HEK293 (cell line): ENCODE measurements around the gene PRKG1.

ENCODE experiments used
- CTCF ChIA-PET: fragments of 350-600 bp; formaldehyde crosslinking; extraction: SDS; loops from one replicate; lab custom pipeline; 2021; ENCODE audit warnings: antibody characterized with exemption; lab: Yijun Ruan, JAX
- POLR2A ChIA-PET: fragments of 300-600 bp; formaldehyde crosslinking; extraction: SDS; loops from one replicate; lab custom pipeline; 2020; ENCODE audit warnings: antibody characterized with exemption, inconsistent platforms; lab: Yijun Ruan, JAX
- H3K27ac ChIP-seq: fragments of 200-500 bp; sonication (Bioruptor generic); 2 replicates; pipeline ENCODE4 v1.5.1; 2014; ENCODE audit warnings: low read depth, low read length, control low read depth, inconsistent platforms; ENCODE audit errors: extremely low read depth
- H3K36me3 ChIP-seq, 2 experiments: fragments of 200-500 bp in 1 of 2; sonication (Bioruptor generic) in 1 of 2; 1 replicate in 1 of 2; 2 replicates in 1 of 2; pipeline ENCODE4 v1.5.1; 2014 to 2017; ENCODE audit warnings: inconsistent platforms in 2 of 2, low read length in 2 of 2; ENCODE audit not compliant: control insufficient read depth in 2 of 2, insufficient read depth in 1 of 2
- H3K4me1 ChIP-seq: fragments of 200-500 bp; sonication (Bioruptor generic); 2 replicates; pipeline ENCODE4 v1.5.1; 2014; ENCODE audit warnings: mild to moderate bottlenecking, low read length, inconsistent platforms; ENCODE audit not compliant: control insufficient read depth, insufficient read depth
- H3K4me3 ChIP-seq: 2 replicates; pipeline ENCODE4 v1.5.1; 2011; ENCODE audit warnings: low read depth, mild to moderate bottlenecking, control low read depth, low read length, moderate library complexity
- H3K9me3 ChIP-seq: fragments of 200-500 bp; sonication (Bioruptor generic); 2 replicates; pipeline ENCODE4 v1.5.1; 2014; ENCODE audit warnings: low read depth, low read length, inconsistent platforms; ENCODE audit not compliant: control insufficient read depth, insufficient read depth
- EGR2 ChIP-seq: fragments of 450-650 bp; formaldehyde crosslinking; IDR thresholded peaks from 2 replicates; pipeline ENCODE4 v1.5.1; 2016; ENCODE audit warnings: low read depth, missing biosample characterization, missing genetic modification characterization
- HOXD13 ChIP-seq: sonication (generic); formaldehyde crosslinking; IDR thresholded peaks from 2 replicates; pipeline ENCODE4 v1.8.0; 2022; ENCODE audit warnings: missing genetic modification reagents, borderline replicate concordance
- KLF17 ChIP-seq: fragments of 450-650 bp; formaldehyde crosslinking; IDR thresholded peaks from 2 replicates; pipeline ENCODE4 v1.5.1; 2016; ENCODE audit warnings: missing biosample characterization, missing genetic modification characterization
- KLF7 ChIP-seq: fragments of 450-650 bp; formaldehyde crosslinking; IDR thresholded peaks from 2 replicates; pipeline ENCODE4 v1.5.1; 2016; ENCODE audit warnings: missing biosample characterization, missing genetic modification characterization, borderline replicate concordance
- MZF1 ChIP-seq: fragments of 450-650 bp; formaldehyde crosslinking; IDR thresholded peaks from 2 replicates; pipeline ENCODE4 v1.5.1; 2017; ENCODE audit warnings: missing biosample characterization, missing genetic modification characterization, borderline replicate concordance
- PRDM4 ChIP-seq: fragments of 450-650 bp; formaldehyde crosslinking; IDR thresholded peaks from 2 replicates; pipeline ENCODE4 v1.5.1; 2017; ENCODE audit warnings: missing biosample characterization, missing genetic modification characterization
- PRDM6 ChIP-seq: fragments of 450-650 bp; formaldehyde crosslinking; IDR thresholded peaks from 2 replicates; pipeline ENCODE4 v1.5.1; 2017; ENCODE audit warnings: missing biosample characterization, missing genetic modification characterization
- SCRT1 ChIP-seq: fragments of 450-650 bp; formaldehyde crosslinking; IDR thresholded peaks from 2 replicates; pipeline ENCODE4 v1.5.1; 2016; ENCODE audit warnings: missing biosample characterization, missing genetic modification characterization, borderline replicate concordance
- TCF7L2 ChIP-seq: IDR thresholded peaks from 2 replicates; pipeline ENCODE4 v1.6.1; 2011; ENCODE audit warnings: low read depth, mild to moderate bottlenecking, inconsistent platforms, low read length, moderate library complexity, borderline replicate concordance
- ZFHX2 ChIP-seq: fragments of 450-650 bp; formaldehyde crosslinking; conservative IDR thresholded peaks from 2 replicates; pipeline ENCODE4 v1.5.1; 2016; ENCODE audit warnings: missing biosample characterization, missing genetic modification characterization
- ZFP41 ChIP-seq: fragments of 450-650 bp; formaldehyde crosslinking; IDR thresholded peaks from 2 replicates; pipeline ENCODE4 v1.5.1; 2016; ENCODE audit warnings: missing biosample characterization, missing genetic modification characterization, borderline replicate concordance
- ZNF138 ChIP-seq: fragments of 450-650 bp; formaldehyde crosslinking; IDR thresholded peaks from 2 replicates; pipeline ENCODE4 v1.5.1; 2016; ENCODE audit warnings: missing biosample characterization, missing genetic modification characterization, borderline replicate concordance
- ZNF146 ChIP-seq: fragments of 450-650 bp; formaldehyde crosslinking; IDR thresholded peaks from 2 replicates; pipeline ENCODE4 v1.5.1; 2016; ENCODE audit warnings: missing biosample characterization, missing genetic modification characterization
- ZNF155 ChIP-seq: fragments of 450-650 bp; formaldehyde crosslinking; IDR thresholded peaks from 2 replicates; pipeline ENCODE4 v1.5.1; 2016; ENCODE audit warnings: missing biosample characterization, missing genetic modification characterization
- ZNF2 ChIP-seq: fragments of 450-650 bp; formaldehyde crosslinking; IDR thresholded peaks from 2 replicates; pipeline ENCODE4 v1.5.1; 2016; ENCODE audit warnings: missing biosample characterization, missing genetic modification characterization
- ZNF26 ChIP-seq: fragments of 450-650 bp; formaldehyde crosslinking; IDR thresholded peaks from 2 replicates; pipeline ENCODE4 v1.5.1; 2016; ENCODE audit warnings: missing biosample characterization, missing genetic modification characterization
- ZNF530 ChIP-seq: fragments of 450-650 bp; formaldehyde crosslinking; IDR thresholded peaks from 2 replicates; pipeline ENCODE4 v1.5.1; 2016; ENCODE audit warnings: low read depth, missing biosample characterization, missing genetic modification characterization
- ZNF571 ChIP-seq: fragments of 450-650 bp; formaldehyde crosslinking; IDR thresholded peaks from 2 replicates; pipeline ENCODE4 v1.5.0; 2017; ENCODE audit warnings: missing biosample characterization, missing genetic modification characterization
- ZNF585B ChIP-seq: fragments of 450-650 bp; formaldehyde crosslinking; IDR thresholded peaks from 2 replicates; pipeline ENCODE4 v1.5.1; 2016; ENCODE audit warnings: missing biosample characterization, missing genetic modification characterization
- ZNF626 ChIP-seq: fragments of 450-650 bp; sonication (Bioruptor Pico); formaldehyde crosslinking; IDR thresholded peaks from 2 replicates; pipeline ENCODE4 v1.5.1; 2018; ENCODE audit warnings: missing biosample characterization, missing genetic modification characterization, inconsistent platforms
- ZNF76 ChIP-seq: fragments of 450-650 bp; formaldehyde crosslinking; IDR thresholded peaks from 2 replicates; pipeline ENCODE4; 2016; ENCODE audit warnings: low read depth, missing biosample characterization, missing genetic modification characterization, borderline replicate concordance
- ZNF785 ChIP-seq: fragments of 450-650 bp; formaldehyde crosslinking; IDR thresholded peaks from 2 replicates; pipeline ENCODE4 v1.5.1; 2016; ENCODE audit warnings: missing biosample characterization, missing genetic modification characterization

PRKG1 gene

GRCh38 chr10:51198170-51198569, 123.9 kb downstream of the PRKG1 start:
- TF ChIP-seq MZF1 (tag by site-specific recombination) (peak; percentile 39; the same call in 1 of the 2 replicates), PRDM6 (peak; percentile 61), ZFP41 (tag by site-specific recombination) (no peak)
- TF ChIP-seq, all 188 proteins: peak for 2
- Histone ChIP-seq H3K36me3 (no peaks in the 10 kb centered on the region), H3K27ac (no peak overlapping the region), H3K4me1 (peaks cover 3% of the 10 kb centered on the region), H3K9me3 (no peaks in the 10 kb centered on the region), H3K4me3 (no peak overlapping the region)
- CTCF ChIA-PET, result no interaction called here
- POLR2A ChIA-PET, result no interaction called here

- H3K4me3 ChIP-seq, result no peak overlapping the region
- TF ChIP-seq ZNF26 (tag by site-specific recombination) (no peak), ZFHX2 (tag by site-specific recombination) (peak; percentile 67), EGR2 (tag by site-specific recombination) (peak; percentile 81)
- TF ChIP-seq, all 188 proteins: peak for 2
- ChIA-PET POLR2A (no interaction called here), CTCF (no interaction called here)
- Histone ChIP-seq H3K36me3 (no peaks in the 10 kb centered on the region), H3K4me1 (peaks cover 3% of the 10 kb centered on the region), H3K27ac (no peak overlapping the region), H3K9me3 (no peaks in the 10 kb centered on the region)
These were observed 127.7 kb downstream of the PRKG1 start for GRCh38 chr10:51201947-51202346.

- H3K9me3 ChIP-seq, result no peaks in the 10 kb centered on the region
These were observed 129.1 kb downstream of the PRKG1 start for GRCh38 chr10:51203359-51203758.

GRCh38 chr10:51204066-51204465, 129.8 kb downstream of the PRKG1 start:
- TF ChIP-seq ZNF530 (tag by site-specific recombination), result no peak
- TF ChIP-seq TCF7L2, result no peak
- no peak for TF ChIP-seq SCRT1 (tag by site-specific recombination)
- TF ChIP-seq ZNF626 (tag by site-specific recombination), result no peak
- TF ChIP-seq HOXD13, result no peak
- TF ChIP-seq ZNF2 (tag by site-specific recombination), result no peak
- no peak for TF ChIP-seq ZNF785 (tag by site-specific recombination)
- no peak for TF ChIP-seq ZNF155 (tag by site-specific recombination)
- no peak for TF ChIP-seq ZNF585B (tag by site-specific recombination)
- TF ChIP-seq KLF7, result no peak
- TF ChIP-seq ZNF146 (tag by site-specific recombination), result no peak
- TF ChIP-seq ZNF571 (tag by site-specific recombination), result no peak
- TF ChIP-seq ZNF76 (tag by site-specific recombination), result no peak
- TF ChIP-seq KLF17 (tag by site-specific recombination), result no peak
- no peak for TF ChIP-seq PRDM4 (tag by site-specific recombination)
- no peaks in the 10 kb centered on the region for H3K9me3 ChIP-seq
- no peaks in the 10 kb centered on the region for H3K4me1 ChIP-seq
- ChIA-PET CTCF (no interaction called here), POLR2A (no interaction called here)
- H3K4me3 ChIP-seq, result no peak overlapping the region
- H3K36me3 ChIP-seq, result no peaks in the 10 kb centered on the region
- no peak overlapping the region for H3K27ac ChIP-seq

More at GRCh38 chr10:51203359-51203758, 129.1 kb downstream of the PRKG1 start:
- H3K36me3 ChIP-seq, result no peaks in the 10 kb centered on the region
- CTCF ChIA-PET, result no interaction called here
- no peak for TF ChIP-seq ZNF138 (tag by site-specific recombination)
- TF ChIP-seq, all 188 proteins: peak for 0
- H3K4me1 ChIP-seq, result no peaks in the 10 kb centered on the region
- POLR2A ChIA-PET, result no interaction called here
- no peak overlapping the region for H3K4me3 ChIP-seq
- no peak overlapping the region for H3K27ac ChIP-seq
